GM12878 (cell line): ENCODE data around the gene TM6SF1. TPM values are rescaled to one million over a fixed set of nuclear protein-coding genes. Genes with fewer than 3 reads are reported as not detected.

Source experiments
- ATAC-seq: fragments of 200-7000 bp; cut with Tn5 transposase; 3 replicates; pipeline ENCODE4 v1.9.1; 2020; ENCODE audit warnings: mild to moderate bottlenecking, moderate library complexity
- BruUV-seq: library from RNA; stranded (reverse); fragments of 400-500 nt; replicated peaks from 2 replicates; lab custom pipeline; 2021; lab: Mats Ljungman, UMichigan
- CTCF ChIA-PET: fragments of 300-600 bp; sonication (Branson Sonifier 250); formaldehyde crosslinking; extraction: SDS; loops from one replicate; lab custom pipeline; 2021; ENCODE audit warnings: inconsistent platforms; lab: Yijun Ruan, JAX
- POLR2A ChIA-PET: fragments of 350-600 bp; formaldehyde crosslinking; extraction: SDS; loops from one replicate; lab custom pipeline; 2021; ENCODE audit warnings: inconsistent platforms; lab: Charles Lee
- RAD21 ChIA-PET: fragments of 300-600 bp; sonication (Branson Sonifier 250); formaldehyde crosslinking; loops from one replicate; lab custom pipeline; 2023; ENCODE audit warnings: antibody characterized with exemption; ENCODE audit not compliant: unreplicated experiment; lab: Charles Lee
- SMC1A ChIA-PET: fragments of 300-600 bp; sonication (Branson Sonifier 250); formaldehyde crosslinking; loops from one replicate; lab custom pipeline; 2023; ENCODE audit not compliant: unreplicated experiment, uncharacterized antibody; lab: Charles Lee
- DNase-seq: peaks from one replicate; pipeline ENCODE4 v3.0.0-alpha.2; 2011; ENCODE audit warnings: low read depth, low spot score
- FAIRE-seq: peaks from 3 replicates; lab custom pipeline; 2011; peaks lifted over from hg19 to GRCh38; lab: Jason Lieb, UNC
- H2AFZ ChIP-seq: 2 replicates; pipeline ENCODE4 v1.6.0; 2011; ENCODE audit warnings: low read depth, low read length, control low read depth; ENCODE audit not compliant: control insufficient read depth
- H3K27ac ChIP-seq: 2 replicates; pipeline ENCODE4 v1.5.1; 2011; ENCODE audit warnings: control low read depth; ENCODE audit not compliant: control insufficient read depth, insufficient read depth
- H3K27me3 ChIP-seq, 2 experiments: replicated peaks in 1 of 2; 2 replicates each; pipeline versions ENCODE4 v1.6.0 to v1.6.1; 2011; ENCODE audit warnings: low read length in 1 of 2; ENCODE audit not compliant: control insufficient read depth in 2 of 2, insufficient read depth in 2 of 2
- H3K36me3 ChIP-seq, 2 experiments: 2 replicates each; pipeline ENCODE4 v1.5.1; 2011; ENCODE audit warnings: low read length in 1 of 2; ENCODE audit not compliant: control insufficient read depth in 2 of 2, insufficient read depth in 2 of 2
- H3K4me1 ChIP-seq: 2 replicates; pipeline ENCODE4 v1.6.1; 2011; ENCODE audit warnings: mild to moderate bottlenecking, low read length, moderate library complexity, mixed read lengths; ENCODE audit not compliant: control insufficient read depth, insufficient read depth
- H3K4me2 ChIP-seq: 2 replicates; pipeline ENCODE4 v1.6.0; 2011; ENCODE audit warnings: control low read depth; ENCODE audit not compliant: control insufficient read depth, insufficient read depth
- H3K4me3 ChIP-seq: fragments of 200-600 bp; sonication (generic); 2 replicates; pipeline ENCODE4 v1.5.1; 2016
- H3K79me2 ChIP-seq: 2 replicates; pipeline ENCODE4 v1.6.0; 2011; ENCODE audit warnings: low read length; ENCODE audit not compliant: control insufficient read depth, insufficient read depth
- H3K9ac ChIP-seq: 2 replicates; pipeline ENCODE4 v1.8.0; 2011; ENCODE audit warnings: low read length, control low read depth, mixed read lengths; ENCODE audit not compliant: control insufficient read depth, insufficient read depth
- H3K9me3 ChIP-seq: replicated peaks from 3 replicates; pipeline ENCODE4 v1.5.1; 2011; ENCODE audit warnings: mild to moderate bottlenecking, low read length; ENCODE audit not compliant: control insufficient read depth, insufficient read depth
- H4K20me1 ChIP-seq: 2 replicates; pipeline ENCODE4 v1.6.0; 2011; ENCODE audit not compliant: control insufficient read depth, insufficient read depth
- BMI1 ChIP-seq: fragments of 450-650 bp; IDR thresholded peaks from 2 replicates; pipeline ENCODE4 v1.6.1; 2016; ENCODE audit warnings: mild to moderate bottlenecking, moderate library complexity, borderline replicate concordance
- CHD2 ChIP-seq: IDR thresholded peaks from 2 replicates; pipeline ENCODE4 v1.6.1; 2011; ENCODE audit warnings: low read depth, low read length, improper control_type of control experiment, borderline replicate concordance
- EED ChIP-seq: sonication (generic); IDR thresholded peaks from 2 replicates; pipeline ENCODE4 v1.6.1; 2016; ENCODE audit warnings: antibody characterized with exemption, low read depth
- EGR1 ChIP-seq, 2 experiments: IDR thresholded peaks; 1 replicate in 1 of 2; 2 replicates in 1 of 2; pipeline ENCODE4 v1.6.1; 2011 to 2012; ENCODE audit warnings: low read depth in 2 of 2, low read length in 2 of 2, borderline replicate concordance in 1 of 2, mild to moderate bottlenecking in 1 of 2, moderate library complexity in 1 of 2
- MTA2 ChIP-seq: fragments of 450-650 bp; IDR thresholded peaks from 2 replicates; pipeline ENCODE4 v1.6.1; 2016; ENCODE audit warnings: low read depth, mild to moderate bottlenecking, moderate library complexity
- POLR2AphosphoS5 ChIP-seq: IDR thresholded peaks from 2 replicates; pipeline ENCODE4 v1.6.1; 2011; ENCODE audit warnings: mild to moderate bottlenecking, low read length, inconsistent platforms
- SMARCA5 ChIP-seq: fragments of 450-650 bp; IDR thresholded peaks from 2 replicates; pipeline ENCODE4 v1.6.1; 2017; ENCODE audit warnings: mild to moderate bottlenecking
- WGBS: methylation state at CpG from one replicate; pipeline ENCODE4 v1.1.6; 2016; ENCODE audit warnings: low lambda C conversion rate; ENCODE audit not compliant: insufficient replicate concordance, insufficient coverage; ENCODE audit errors: missing lambda C conversion rate; 5-methylcytosine and 5-hydroxymethylcytosine counted together
- in situ Hi-C: fragments of 300-500 bp; cut with MboI; formaldehyde crosslinking; loops from 9 replicates; pipeline ENCODE4 v1.14.3; 2018; ENCODE audit warnings: mixed read lengths
- intact Hi-C: fragments of 100-400 bp; cut with micrococcal nuclease; formaldehyde crosslinking; loops from one replicate; pipeline ENCODE4 v1.14.2; 2022; ENCODE audit not compliant: unreplicated experiment
- polyA plus RNA-seq, 11 experiments: library from polyadenylated mRNA; depleted of rRNA in 4 of 11; unstranded in 6 of 11; stranded (reverse) in 5 of 11; fragments of >200 nt; fragmentation: Nextera tagmentation in 4 of 11; fragmentation: Illumina TruSeq in 1 of 11; extraction: Ambion mirVana in 4 of 11; extraction: Trizol in 1 of 11; gene quantifications; 1 replicate in 1 of 11; 2 replicates in 10 of 11; pipeline versions ENCODE4 v1.2.1 to v1.2.3, GENCODE V29; 2011 to 2016; ENCODE audit warnings: inconsistent platforms in 2 of 11, missing spikeins in 2 of 11, low read depth in 1 of 11
- total RNA-seq, 4 experiments: library from RNA; depleted of rRNA in 3 of 4; stranded (reverse); fragments of >200 nt in 3 of 4; fragmentation: Illumina TruSeq in 1 of 4; extraction: Trizol in 1 of 4; gene quantifications; 2 replicates each; pipeline versions ENCODE4 v1.2.1 to v1.2.3, GENCODE V29; 2013 to 2021
- TF ChIP-seq, protein P1 (sequence below): fragments of 450-650 bp; IDR thresholded peaks from 2 replicates; pipeline ENCODE4 v1.6.1; 2017; ENCODE audit warnings: low read depth, mild to moderate bottlenecking, moderate library complexity
- TF ChIP-seq, protein P2 (sequence below): fragments of 150-350 bp; IDR thresholded peaks from 2 replicates; pipeline ENCODE4 v1.6.1; 2016; ENCODE audit warnings: low read depth, low read length
- TF ChIP-seq, protein P3 (sequence below): fragments of 450-650 bp; IDR thresholded peaks from 2 replicates; pipeline ENCODE4 v1.6.1; 2017; ENCODE audit warnings: antibody characterized with exemption, mild to moderate bottlenecking, moderate library complexity

Gene TM6SF1
- total and polyA plus RNA-seq, 10 of the 15 experiments (the other 5 are each of a cell fraction or from before 2014, with no cell fraction given), result 0.56 to 2.7 (median 1.2) TPM

DNA sequence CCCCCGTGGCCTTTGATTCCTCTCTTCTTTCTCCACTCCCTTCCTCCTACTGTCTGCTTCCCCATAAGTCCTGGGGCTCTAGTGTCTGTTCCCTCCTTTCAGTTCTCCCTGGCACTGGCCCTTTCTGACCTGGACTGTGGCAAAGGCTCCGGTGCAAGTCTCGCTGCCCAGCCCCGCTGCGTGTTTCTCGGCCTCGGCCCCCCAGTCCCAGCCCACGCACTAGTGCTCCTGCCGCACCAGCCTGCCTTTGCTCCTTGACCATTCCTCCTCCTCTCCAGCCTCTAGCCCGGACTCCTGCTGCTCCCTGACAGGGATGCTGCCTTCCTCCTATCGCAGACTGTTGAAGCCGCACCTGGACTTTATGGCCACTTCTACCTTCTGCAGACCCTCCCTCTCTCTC is 2.1 kb downstream of the TM6SF1 start:
- 75% methylated on average over 12 of the region's 12 CpGs for WGBS
- ATAC-seq, result no peak
- ChIA-PET CTCF (no interaction called here), POLR2A (no interaction called here), RAD21 (no interaction called here), SMC1A (no interaction called here)
- no peaks in the 10 kb centered on the region for H3K27me3 ChIP-seq
- no peak overlapping the region for H2AFZ ChIP-seq
- in situ Hi-C loops (no loop called here), intact Hi-C loops (no loop called here)
- H4K20me1 ChIP-seq, result no peaks in the 10 kb centered on the region
- no peak overlapping the region for H3K9ac ChIP-seq
- H3K4me2 ChIP-seq, result no peak overlapping the region
- H3K79me2 ChIP-seq, result no peaks in the 10 kb centered on the region; the same call in 1 of the 2 replicates
- DNase-seq, result no peak
- H3K9me3 ChIP-seq, result no peaks in the 10 kb centered on the region
- no TSS peak for BruUV-seq
- peaks cover 0 to 1% of the 10 kb centered on the region in 2 experiments; a peak in 2 of 4 replicates for H3K36me3 ChIP-seq
- H3K27ac ChIP-seq, result no peak overlapping the region
- TF ChIP-seq MTA2 (no peak), CHD2 (no peak), EED (no peak)
- no peak overlapping the region for H3K4me3 ChIP-seq
- FAIRE-seq, result no peak
- H3K4me1 ChIP-seq, result peaks cover 19% of the 10 kb centered on the region

DNA sequence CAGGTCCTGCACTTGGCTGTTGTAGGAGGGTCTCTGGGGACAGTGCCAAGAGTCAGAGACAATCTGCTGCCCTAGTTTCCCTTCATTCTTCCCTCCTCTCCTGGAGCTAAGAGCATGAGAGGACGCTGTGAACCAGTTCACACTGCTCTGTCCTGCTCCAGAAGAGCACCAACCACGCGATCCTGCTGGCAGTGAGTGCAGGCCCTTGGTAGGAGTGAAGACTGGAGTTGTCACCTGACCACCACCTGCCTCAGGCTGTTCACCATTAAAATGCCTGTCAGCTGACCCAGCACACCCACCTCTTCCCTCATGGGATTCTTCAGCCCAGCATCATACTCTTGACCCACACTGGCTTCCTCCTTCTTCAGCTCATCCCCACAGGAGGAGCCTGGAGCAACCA is 2.9 kb downstream of the TM6SF1 start:
- no TSS peak for BruUV-seq
- Histone ChIP-seq H3K36me3 (peaks cover 0 to 1% of the 10 kb centered on the region in 2 experiments; a peak in 2 of 4 replicates), H3K9ac (no peak overlapping the region), H3K9me3 (no peaks in the 10 kb centered on the region), H3K27ac (no peak overlapping the region), H4K20me1 (no peaks in the 10 kb centered on the region), H3K4me1 (peaks cover 20% of the 10 kb centered on the region), H3K4me2 (no peak overlapping the region), H3K79me2 (no peaks in the 10 kb centered on the region; the same call in 1 of the 2 replicates), H2AFZ (no peak overlapping the region), H3K27me3 (no peaks in the 10 kb centered on the region), H3K4me3 (no peak overlapping the region)
- in situ Hi-C loops, result loop anchor here (5.0 kb wide), 1 partner anchor 52 kb away; no protein-coding TSS in a partner anchor
- intact Hi-C loops, result no loop called here
- POLR2A ChIA-PET, result no interaction called here
- 61% methylated on average over 3 of the region's 3 CpGs for WGBS
- CTCF ChIA-PET, result no interaction called here
- ATAC-seq (no peak), FAIRE-seq (no peak), DNase-seq (no peak)
- SMC1A ChIA-PET, result no interaction called here
- RAD21 ChIA-PET, result no interaction called here
- TF ChIP-seq, protein P1, sequence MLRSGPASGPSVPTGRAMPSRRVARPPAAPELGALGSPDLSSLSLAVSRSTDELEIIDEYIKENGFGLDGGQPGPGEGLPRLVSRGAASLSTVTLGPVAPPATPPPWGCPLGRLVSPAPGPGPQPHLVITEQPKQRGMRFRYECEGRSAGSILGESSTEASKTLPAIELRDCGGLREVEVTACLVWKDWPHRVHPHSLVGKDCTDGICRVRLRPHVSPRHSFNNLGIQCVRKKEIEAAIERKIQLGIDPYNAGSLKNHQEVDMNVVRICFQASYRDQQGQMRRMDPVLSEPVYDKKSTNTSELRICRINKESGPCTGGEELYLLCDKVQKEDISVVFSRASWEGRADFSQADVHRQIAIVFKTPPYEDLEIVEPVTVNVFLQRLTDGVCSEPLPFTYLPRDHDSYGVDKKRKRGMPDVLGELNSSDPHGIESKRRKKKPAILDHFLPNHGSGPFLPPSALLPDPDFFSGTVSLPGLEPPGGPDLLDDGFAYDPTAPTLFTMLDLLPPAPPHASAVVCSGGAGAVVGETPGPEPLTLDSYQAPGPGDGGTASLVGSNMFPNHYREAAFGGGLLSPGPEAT, result no peak
- no peak for TF ChIP-seq BMI1
- TF ChIP-seq, protein P2, sequence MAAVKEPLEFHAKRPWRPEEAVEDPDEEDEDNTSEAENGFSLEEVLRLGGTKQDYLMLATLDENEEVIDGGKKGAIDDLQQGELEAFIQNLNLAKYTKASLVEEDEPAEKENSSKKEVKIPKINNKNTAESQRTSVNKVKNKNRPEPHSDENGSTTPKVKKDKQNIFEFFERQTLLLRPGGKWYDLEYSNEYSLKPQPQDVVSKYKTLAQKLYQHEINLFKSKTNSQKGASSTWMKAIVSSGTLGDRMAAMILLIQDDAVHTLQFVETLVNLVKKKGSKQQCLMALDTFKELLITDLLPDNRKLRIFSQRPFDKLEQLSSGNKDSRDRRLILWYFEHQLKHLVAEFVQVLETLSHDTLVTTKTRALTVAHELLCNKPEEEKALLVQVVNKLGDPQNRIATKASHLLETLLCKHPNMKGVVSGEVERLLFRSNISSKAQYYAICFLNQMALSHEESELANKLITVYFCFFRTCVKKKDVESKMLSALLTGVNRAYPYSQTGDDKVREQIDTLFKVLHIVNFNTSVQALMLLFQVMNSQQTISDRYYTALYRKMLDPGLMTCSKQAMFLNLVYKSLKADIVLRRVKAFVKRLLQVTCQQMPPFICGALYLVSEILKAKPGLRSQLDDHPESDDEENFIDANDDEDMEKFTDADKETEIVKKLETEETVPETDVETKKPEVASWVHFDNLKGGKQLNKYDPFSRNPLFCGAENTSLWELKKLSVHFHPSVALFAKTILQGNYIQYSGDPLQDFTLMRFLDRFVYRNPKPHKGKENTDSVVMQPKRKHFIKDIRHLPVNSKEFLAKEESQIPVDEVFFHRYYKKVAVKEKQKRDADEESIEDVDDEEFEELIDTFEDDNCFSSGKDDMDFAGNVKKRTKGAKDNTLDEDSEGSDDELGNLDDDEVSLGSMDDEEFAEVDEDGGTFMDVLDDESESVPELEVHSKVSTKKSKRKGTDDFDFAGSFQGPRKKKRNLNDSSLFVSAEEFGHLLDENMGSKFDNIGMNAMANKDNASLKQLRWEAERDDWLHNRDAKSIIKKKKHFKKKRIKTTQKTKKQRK, result no peak
- no peak for TF ChIP-seq POLR2AphosphoS5
- TF ChIP-seq, protein P3, sequence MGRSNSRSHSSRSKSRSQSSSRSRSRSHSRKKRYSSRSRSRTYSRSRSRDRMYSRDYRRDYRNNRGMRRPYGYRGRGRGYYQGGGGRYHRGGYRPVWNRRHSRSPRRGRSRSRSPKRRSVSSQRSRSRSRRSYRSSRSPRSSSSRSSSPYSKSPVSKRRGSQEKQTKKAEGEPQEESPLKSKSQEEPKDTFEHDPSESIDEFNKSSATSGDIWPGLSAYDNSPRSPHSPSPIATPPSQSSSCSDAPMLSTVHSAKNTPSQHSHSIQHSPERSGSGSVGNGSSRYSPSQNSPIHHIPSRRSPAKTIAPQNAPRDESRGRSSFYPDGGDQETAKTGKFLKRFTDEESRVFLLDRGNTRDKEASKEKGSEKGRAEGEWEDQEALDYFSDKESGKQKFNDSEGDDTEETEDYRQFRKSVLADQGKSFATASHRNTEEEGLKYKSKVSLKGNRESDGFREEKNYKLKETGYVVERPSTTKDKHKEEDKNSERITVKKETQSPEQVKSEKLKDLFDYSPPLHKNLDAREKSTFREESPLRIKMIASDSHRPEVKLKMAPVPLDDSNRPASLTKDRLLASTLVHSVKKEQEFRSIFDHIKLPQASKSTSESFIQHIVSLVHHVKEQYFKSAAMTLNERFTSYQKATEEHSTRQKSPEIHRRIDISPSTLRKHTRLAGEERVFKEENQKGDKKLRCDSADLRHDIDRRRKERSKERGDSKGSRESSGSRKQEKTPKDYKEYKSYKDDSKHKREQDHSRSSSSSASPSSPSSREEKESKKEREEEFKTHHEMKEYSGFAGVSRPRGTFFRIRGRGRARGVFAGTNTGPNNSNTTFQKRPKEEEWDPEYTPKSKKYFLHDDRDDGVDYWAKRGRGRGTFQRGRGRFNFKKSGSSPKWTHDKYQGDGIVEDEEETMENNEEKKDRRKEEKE, result no peak
- TF ChIP-seq EGR1 (IDR thresholded peaks at IDR 0.05; ENCODE audit: borderline replicate concordance in 1 of 2, low read depth in 2 of 2, low read length in 2 of 2), result no peak
- no peak for TF ChIP-seq SMARCA5
